GM19395 (cell line): Measurements from ENCODE around the gene EEF2K.
"Not testable (repeated sequence)": the region's sequence is repeated elsewhere in the genome, so short reads cannot be mapped to it uniquely, and the experiment has no call there.

Experiments
- ATAC-seq: cut with Tn5 transposase; IDR thresholded peaks from one replicate; pipeline ENCODE4 v1.9.1; 2021; ENCODE audit warnings: mild to moderate bottlenecking, moderate library complexity; ENCODE audit not compliant: unreplicated experiment

EEF2K gene

DNA sequence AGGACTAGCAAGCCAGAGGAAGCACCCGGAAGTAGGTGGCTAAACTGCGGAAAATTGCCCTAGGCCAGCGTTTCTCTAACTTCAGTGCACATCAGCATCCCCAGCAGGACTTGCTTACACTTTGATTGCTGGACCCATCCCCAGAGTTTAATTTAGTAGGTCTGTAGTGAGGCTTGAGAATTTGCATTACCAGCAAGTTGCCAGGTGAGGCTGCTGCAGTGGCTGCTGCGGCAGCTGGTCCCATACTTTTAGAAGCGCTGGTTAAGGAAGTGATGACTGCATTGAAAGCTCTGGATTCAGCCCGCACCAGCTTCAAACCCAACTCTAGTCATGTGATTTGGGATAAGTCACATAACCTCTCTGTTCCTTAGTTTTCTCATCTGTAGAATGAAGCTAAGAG lies 4.2 kb downstream of the EEF2K start:
- no peak for ATAC-seq

DNA sequence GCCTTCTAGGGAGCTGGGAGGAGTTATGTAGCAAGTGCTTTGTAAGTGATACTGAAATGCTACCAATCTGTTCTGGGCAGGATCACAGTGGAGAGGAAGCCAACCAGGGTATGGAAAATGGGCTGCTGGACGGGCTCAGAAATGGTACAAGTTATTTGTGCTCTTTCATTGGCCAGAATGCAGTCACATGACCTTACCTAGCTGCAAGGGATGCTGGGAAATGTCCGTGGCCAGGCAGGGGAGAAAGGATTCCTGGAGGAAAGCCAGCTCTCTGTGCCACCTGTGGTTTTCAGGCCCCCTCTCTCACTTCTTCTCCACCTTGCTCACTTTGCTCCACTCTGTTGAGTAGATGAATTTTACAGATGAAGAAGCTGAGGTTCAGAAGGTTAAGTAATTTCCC lies 4.8 kb downstream of the EEF2K start:
- no peak for ATAC-seq

DNA sequence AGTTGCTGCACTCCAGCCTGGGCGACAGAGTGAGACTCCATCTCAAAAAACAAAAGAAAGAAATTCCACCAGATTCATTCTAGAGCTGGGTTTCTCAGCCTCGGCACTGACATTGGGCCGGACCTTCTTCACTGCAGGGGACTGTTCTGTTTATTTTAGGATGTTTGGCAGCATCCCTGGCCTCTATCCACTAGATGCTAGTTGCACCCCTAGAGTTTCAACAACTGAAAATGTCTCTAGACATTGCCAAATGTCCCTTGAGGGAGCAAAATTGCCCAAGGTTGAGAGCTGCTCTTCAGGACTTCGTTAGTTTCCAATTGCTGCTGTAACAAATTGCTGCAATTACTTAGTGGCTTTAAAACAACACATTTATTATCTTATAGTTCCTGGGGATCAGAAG lies 7.2 kb downstream of the EEF2K start:
- no peak for ATAC-seq

DNA sequence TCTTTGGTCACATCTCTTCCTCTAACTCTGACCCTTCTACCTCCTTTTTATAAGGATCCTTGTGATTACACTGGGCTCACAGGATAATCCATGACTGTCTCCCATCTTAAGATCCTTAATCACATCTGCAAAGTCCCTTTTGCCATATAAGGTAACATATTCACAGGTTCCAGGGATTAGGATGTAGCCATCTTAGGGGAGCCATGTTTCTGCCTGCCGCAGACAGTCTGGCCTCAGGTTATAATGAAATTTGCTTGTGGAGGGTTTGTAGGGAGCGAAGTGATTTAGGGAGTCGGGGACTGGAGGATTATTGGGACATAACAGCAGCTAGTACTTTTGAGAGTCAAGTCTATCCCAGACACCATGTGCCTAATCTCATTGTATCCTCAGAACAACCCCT lies 7.7 kb downstream of the EEF2K start:
- ATAC-seq = no peak

DNA sequence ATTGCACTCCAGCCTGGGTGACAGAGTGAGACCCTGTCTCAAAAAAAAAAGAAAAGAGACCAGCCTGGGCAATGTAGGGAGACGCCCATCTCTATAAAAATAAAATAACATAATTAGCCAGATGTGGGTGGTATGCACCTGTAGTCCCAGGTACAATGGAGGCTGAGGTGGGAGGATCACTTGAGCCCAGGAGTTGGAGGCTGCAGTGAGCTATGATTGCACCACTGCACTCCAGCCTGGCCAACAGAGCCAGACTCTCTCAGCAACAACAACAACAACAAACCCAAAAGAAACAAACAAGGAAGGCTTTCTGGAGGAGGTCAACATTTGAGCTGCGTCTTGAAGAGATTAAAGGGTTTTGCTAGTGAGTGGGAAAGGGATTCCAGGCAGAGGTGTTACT lies 8.3 kb downstream of the EEF2K start:
- no peak for ATAC-seq

DNA sequence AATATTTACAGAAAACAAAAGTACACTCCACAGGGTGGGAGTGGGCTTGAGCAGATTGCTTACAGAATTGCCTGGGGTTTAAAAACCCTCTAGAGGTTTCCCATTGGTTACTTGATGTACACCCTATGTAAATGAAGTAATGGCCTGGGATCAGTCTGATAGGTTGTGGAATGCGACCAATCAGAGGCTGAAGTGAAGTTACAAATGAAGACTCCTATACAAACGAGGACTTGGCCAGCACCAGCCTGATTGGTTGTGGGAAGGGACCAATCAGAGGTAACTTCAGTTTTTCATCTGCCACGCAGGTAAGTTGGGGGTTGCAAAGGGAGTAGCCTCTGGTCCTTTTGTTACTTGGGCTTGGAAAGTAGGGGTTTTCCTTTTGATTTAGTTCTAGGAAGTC lies 8.8 kb downstream of the EEF2K start:
- no peak for ATAC-seq

DNA sequence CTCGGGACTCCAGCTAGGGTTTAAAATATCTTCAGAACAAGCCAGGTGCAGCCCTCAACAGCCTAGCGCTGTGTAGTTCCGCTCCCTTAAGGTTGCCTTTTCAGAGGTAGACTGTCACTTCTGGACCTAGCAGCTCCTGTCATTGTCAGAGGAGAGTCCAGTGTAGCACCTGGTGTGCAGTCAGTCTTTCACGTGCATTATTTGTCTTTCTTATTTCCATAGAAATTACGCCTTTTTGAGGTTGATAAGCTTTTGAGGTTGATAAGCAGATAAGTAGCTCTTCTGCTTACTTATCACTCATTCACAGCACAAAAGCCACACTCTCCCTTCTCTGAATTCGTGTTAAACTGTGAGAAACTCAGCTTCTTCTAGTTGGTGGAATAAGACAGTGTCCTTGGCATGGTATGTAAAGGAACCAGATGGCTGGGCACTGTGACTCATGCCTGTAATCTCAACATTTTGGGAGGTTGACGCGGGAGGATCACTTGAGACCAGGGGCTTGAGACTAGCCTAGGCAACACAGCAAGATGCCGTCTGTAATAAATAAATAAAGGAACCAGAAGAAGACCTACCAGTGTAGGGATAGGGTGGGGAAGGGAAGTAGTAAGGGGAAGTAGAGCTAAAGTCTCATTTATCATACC lies 10.2 kb downstream of the EEF2K start:
- no peak for ATAC-seq

DNA sequence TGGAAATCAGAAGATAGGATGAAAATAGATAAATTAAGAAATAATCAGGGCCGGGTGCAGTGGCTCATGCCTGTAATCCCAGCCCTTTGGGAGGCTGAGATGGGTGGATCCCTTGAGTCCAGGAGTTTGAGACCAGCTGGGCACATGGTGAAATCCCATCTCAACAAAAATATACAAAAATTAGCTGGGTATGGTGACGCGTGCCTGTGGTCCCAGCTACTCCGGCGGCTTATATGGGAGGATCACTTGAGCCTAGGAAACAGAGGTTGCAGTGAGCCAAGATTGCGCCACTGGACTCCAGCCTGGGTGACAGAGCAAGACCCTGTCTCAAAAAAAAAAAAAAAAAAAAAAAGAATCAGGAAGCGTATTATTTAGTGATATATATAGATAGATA lies 10.8 kb downstream of the EEF2K start:
- not testable (repeated sequence) for ATAC-seq

DNA sequence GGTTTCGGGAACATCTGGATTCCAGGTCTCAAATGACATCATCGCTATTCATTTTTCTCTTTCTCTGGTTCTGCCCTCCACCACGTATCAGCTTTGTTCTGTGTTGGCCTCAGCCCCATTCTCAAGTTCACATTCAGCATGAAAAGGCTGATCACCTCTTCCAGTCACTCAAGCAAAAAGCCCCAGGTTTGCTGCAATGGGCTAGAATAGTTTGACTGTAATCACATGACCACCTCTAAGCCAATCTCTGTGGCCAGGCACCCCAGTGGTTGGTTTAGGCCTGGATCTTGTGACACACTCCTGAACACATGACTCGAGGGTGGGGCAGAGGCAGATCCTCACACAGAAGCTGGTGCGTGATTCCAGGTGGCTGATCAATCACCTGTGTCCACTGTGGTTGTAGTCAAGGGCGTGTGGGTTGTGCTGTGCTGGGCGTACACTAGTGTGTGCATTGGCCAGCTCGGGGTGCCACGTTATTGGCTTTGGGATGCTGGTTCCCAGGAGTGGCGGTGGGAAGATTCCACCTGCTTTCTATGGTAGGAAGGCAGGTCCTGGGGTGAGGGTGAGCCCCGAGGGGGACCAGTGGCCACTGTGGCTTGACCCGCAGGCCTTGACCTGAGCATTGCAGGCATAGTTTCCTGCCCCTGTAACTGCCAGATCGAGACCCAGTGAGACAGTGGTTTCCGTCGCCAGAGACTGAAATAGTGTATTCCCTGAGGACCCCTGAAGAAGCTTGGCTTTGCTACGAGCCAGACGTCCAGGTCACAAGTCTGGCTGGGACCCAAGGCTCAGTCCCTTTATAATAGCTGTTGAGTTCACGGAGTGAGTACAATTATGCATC lies 12.0 kb downstream of the EEF2K start:
- peak; percentile 86 for ATAC-seq

DNA sequence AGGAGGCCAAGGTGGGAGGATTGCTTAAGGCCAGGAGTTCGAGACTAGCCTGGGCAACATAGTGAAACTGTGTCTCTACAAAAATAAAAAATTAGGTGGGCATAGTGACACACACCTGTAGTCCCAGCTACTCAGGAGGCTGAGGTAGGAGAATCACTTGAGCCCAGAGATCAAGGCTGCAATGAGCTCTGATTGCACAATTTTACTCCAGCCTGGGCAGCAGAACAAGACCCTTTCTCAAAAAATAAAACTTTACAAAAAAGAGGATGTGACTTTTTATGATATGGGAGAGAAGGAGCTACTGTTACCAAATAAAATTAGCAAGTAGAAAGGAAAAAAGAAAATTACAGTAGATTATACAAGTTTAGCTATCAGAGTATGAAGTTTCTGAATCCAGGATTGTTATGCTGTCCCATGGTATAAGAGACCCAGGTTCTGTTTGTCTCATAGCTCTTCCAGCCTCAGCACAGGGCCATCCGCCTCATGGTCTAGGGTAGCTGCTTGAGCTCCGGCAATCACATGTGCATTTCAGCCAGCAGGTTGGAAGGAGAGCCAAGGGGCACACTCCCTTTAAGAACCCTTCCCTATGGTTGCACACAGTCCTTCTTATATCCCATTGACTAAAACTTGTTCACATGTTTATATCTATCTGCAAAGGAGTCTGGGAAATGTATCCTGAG lies 13.5 kb downstream of the EEF2K start:
- ATAC-seq = no peak

DNA sequence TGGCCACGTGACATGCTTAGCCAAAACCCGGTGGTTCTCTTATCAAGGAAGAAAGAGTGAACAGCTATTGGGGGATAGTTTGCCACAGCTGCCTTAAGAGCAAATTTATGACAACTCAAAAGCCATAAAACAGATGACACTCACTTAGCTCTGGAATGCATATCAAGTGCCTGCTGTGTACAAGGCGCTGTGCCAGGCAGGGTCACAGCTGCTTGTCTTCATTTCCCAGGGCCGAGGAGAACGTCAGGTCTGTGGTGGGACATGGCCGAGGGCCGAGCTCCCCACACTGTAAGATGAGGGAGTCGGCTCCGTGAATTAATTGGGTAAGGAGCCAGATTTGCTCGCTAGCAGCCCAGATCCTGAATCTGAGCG lies 14.0 kb downstream of the EEF2K start:
- no peak for ATAC-seq

DNA sequence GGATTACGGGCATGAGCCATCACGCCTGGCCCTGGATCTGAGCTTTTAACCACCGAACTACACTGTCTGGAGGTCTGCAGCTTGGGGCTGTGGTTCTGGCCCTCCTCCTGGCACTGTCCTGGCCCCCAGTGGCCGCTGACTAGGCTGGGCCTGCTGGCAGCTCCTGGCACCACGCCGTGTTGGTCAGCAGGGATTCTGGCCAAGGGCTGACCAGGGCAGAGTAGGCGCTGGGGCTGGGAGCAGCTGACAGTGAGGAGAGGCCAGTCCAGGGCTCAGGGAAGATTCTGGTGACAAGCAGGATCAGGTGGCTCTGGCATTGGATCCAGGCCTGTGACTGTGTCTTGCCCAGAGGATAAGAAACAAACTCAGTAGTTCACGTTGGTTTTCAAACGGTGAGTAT lies 14.6 kb downstream of the EEF2K start:
- no peak for ATAC-seq

DNA sequence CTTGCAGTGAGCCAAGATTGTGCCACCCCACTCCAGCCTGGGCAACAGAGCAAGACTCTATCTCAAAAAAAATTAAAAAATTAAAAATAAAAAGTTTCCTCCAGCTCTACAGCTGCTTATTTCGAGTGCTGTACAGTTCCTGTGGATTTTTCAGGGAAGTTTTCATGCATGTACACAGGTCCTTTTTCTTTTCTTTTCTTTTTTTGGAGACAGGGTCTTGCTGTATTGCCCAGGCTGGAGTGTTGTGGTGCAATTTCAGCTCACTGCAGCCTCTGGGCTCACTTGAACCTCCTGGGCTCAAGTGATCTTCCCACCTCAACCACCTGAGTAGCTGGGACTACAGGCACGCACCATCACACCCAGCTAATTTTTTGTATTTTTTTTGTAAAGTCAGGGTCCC lies 15.9 kb downstream of the EEF2K start:
- no peak for ATAC-seq

DNA sequence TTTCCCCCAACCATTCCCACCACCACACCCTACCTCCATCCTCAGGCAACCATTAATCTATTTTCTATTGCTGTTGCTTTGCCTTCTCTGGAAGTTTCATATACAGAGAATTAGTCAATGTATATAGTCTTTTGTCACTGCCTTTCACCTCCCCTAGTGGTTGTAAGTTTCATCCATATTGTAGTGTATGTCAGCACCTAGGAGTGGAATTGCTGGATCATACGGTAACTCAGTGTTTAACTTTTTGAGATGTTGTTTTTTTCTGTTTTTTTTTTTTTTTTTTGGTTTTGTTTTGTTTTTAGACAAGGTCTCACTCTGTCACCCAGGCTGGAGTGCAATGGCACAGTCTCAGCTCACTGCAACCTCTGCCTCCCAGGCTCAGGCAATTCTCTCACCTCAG lies 16.9 kb downstream of the EEF2K start:
- ATAC-seq = no peak

DNA sequence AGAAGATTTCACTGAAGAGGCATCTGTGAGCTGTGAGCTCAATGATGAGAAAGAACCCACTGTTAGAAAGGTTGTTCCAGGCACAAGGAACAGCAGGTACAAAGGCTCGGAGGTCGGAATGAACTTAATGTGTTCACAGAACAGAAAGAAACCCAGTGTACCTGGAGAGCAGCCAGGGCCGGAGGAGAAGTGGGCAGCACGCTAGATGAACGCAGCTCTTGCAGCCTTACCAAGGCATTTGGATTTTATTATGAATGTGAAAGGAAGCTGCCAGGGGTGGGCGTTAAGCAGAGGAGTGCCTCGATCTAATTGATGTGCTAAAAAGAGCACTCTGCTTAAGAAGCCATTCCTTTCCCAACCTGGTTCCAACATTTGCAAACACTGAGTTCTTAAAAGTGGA lies 19.0 kb downstream of the EEF2K start:
- ATAC-seq = no peak

DNA sequence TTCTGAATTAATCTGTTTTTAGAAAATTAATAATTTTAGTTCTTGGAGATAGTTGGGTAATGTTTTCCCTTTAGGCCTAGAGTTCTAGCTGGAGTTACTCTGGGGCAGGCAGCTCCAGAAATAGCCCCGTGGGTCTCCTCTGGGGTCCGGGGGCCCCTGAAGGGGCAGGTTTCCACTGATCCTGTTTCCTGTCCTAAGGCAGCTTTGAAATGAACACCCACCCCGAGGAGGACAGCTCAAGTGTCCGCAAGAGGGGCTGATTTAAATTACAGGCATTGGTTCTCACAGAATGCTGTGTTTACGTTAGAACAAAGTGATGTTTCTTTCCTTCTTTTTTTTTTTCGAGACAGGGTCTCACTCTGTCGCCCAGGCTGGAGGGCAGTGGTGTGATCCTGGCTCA lies 23.8 kb downstream of the EEF2K start:
- no peak for ATAC-seq

DNA sequence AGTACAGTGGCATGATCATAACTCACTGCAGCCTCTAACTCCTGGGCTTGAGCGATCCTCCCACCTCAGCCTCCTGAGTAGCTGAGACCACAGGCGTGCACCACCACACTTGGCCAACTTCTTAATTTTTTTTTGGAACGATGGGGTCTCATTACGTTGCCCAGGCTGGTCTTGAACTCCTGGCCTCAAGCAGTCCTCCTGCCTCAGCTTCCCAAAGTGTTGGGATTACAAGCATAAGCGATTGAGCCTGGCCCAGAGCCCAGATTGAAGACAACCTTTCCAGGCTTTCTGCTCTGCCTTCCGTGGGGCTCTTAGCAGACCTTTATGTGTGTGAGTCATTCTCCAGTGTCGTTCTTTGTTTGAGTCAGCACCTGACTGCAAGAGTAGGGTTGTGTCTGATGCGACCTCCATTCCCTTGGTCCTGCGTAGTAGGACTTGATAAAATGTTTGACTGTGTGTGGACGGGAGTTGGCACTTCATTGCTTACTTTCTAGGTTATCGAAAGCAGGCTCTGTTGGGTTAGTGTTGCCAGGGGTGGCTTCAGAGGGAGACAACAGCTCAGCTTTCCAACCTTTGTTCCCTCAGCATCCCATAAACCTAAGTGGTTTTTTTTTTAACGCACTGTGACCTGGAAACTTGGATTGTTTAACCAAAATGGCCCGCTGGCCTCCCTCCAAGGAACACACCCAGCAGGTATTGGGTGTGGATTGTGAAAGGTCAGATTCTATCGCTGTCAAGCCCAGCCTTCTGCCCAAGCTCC lies 26.4 kb downstream of the EEF2K start:
- no peak for ATAC-seq

DNA sequence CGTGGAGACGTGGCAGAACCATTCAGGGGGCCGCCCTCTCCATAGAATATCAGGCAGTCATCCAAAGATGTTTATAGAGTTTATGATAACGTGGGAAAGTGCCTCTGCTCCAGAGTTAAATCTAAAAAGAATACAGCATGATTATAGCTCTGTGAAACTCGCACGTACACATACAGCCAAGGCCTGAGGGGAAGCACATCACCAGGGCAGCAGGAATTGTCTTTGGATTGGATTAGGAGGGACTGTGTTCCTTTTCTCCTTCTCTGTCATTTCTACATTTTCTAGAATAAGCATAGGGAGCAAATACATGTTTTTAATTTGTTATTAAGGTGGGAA lies 26.9 kb downstream of the EEF2K start:
- ATAC-seq = no peak

DNA sequence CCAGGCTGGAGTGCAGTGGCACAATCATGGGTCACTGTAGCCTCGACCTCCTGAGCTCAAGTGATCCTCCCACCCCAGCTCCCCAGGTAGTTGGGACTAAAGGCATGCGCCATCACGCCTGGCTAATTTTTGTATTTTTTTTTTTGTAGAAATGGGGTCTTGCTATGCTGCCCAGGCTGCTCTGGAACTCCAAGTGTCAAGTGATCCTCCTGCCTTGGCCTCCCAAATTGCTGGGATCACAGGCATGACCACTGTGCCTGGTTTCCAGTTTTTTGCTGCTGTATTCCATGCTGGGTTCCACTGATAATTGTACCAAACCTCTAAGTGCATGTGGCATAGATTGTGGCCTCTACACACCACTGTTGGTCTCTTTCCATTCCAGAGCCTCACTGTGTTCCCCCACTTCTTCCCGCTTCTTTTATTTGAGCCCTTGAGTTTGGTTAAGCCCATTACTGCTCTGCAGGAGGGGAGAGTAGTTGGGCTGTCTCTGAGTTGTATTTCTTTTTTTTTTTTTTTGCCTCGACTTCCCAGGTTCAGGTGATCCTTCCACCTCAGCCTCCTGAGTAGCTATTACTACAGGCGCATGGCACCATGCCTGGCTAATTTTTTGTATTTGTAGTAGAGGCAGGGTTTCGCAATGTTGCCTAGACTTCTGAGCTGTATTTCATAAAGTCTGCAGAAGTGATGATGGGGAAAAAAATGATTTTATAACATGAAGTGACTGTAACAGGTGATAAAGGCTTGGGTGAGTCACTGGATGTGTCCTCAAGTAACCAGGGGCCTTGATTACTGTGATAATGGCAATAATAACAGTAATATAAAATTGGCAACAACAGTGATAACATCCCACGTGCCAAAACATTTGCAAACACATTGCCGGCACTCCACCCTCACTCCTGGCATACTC lies 30.0 kb downstream of the EEF2K start:
- ATAC-seq = no peak

DNA sequence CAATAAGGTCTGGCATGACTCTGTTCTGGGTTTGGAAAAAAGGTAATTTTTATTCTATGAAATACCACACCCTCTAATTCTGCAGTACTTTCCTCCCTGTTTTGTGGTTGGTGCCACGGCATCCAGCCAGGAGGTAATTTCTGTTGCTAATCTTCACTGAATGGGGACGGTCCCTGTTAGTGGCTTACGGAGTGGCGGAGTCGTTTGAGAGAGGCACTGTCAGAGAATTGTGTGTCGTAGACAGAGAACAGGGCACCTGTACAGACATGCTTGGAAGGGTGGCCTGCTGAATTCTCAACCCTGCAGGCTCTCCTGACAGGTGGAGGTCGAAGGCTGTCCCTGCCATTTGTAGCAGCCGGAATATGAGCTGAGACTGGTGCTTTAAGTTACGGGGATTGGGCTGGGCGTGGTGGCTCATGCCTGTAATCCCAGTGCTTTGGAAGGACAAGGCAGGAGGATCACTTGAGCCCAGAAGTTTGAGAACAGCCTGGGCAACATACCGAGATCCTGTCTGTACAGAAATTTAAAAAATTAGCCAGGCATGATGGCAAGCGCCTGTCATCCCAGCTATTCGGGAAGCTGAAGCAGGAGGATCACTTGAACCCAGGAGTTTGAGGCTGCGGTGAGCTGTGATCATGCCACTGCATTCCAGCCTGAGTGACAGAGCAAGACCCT lies 33.2 kb downstream of the EEF2K start:
- no peak for ATAC-seq
